B cell (primary cell): ENCODE results near the gene SLC30A2. TPM values are rescaled to one million over a fixed set of nuclear protein-coding genes. Genes with fewer than 3 reads are reported as not detected.

Experiments
- ATAC-seq: fragments of 200-7000 bp; cut with Tn5 transposase; one replicate; pipeline ENCODE4 v1.10.0; 2021; ENCODE audit warnings: low read depth, mild to moderate bottlenecking, moderate number of reproducible peaks, moderate library complexity
- CTCF ChIA-PET: fragments of 350-600 bp; sonication (Branson Sonifier 250); formaldehyde crosslinking; loops from one replicate; lab custom pipeline; 2021; ENCODE audit warnings: antibody characterized with exemption, inconsistent platforms; lab: Charles Lee
- POLR2A ChIA-PET: fragments of 350-600 bp; sonication (Branson Sonifier 250); formaldehyde crosslinking; loops from one replicate; lab custom pipeline; 2021; ENCODE audit warnings: antibody characterized with exemption; lab: Charles Lee
- DNase-seq: peaks from one replicate; pipeline ENCODE4 v3.0.0; 2013
- H2AFZ ChIP-seq: 2 replicates; pipeline ENCODE4 v1.6.1; 2012; ENCODE audit warnings: mild to moderate bottlenecking, low read depth, low read length; ENCODE audit not compliant: insufficient read depth, poor library complexity, severe bottlenecking
- H3K27ac ChIP-seq, 2 donors: 1 replicate in 1 of 2; 2 replicates in 1 of 2; pipeline ENCODE4 v1.5.1; 2012 to 2013; ENCODE audit warnings: low read length in 2 of 2, mild to moderate bottlenecking in 2 of 2, moderate library complexity in 1 of 2
- H3K27me3 ChIP-seq, 4 experiments: fragments of 200-600 bp in 1 of 4; sonication (generic) in 1 of 4; replicated peaks in 1 of 4; 1 replicate in 2 of 4; 2 replicates in 2 of 4; pipeline versions ENCODE4 v1.6.1 to v1.7.0; 2013 to 2016; ENCODE audit warnings: low read length in 3 of 4, mild to moderate bottlenecking in 2 of 4, mixed read lengths in 1 of 4, moderate library complexity in 1 of 4; ENCODE audit not compliant: insufficient read depth in 4 of 4, control insufficient read depth in 3 of 4; ENCODE audit errors: control extremely low read depth in 1 of 4
- H3K36me3 ChIP-seq, 2 experiments: replicated peaks in 1 of 2; 1 replicate in 1 of 2; 2 replicates in 1 of 2; pipeline versions ENCODE4 v1.6.1 to v1.7.1; 2013; ENCODE audit warnings: low read length in 1 of 2; ENCODE audit not compliant: insufficient read depth in 2 of 2, control insufficient read depth in 1 of 2; ENCODE audit errors: control extremely low read depth in 1 of 2, extremely low read depth in 1 of 2
- H3K4me1 ChIP-seq, 2 donors: fragments of 200-600 bp in 1 of 2; sonication (generic) in 1 of 2; 1 replicate in 1 of 2; 2 replicates in 1 of 2; pipeline versions ENCODE4 v1.5.1 to v1.6.1; 2013 to 2017; ENCODE audit warnings: low read length in 2 of 2; ENCODE audit not compliant: control insufficient read depth in 2 of 2, insufficient read depth in 2 of 2
- H3K4me2 ChIP-seq: replicated peaks from 2 replicates; pipeline ENCODE3; 2012; ENCODE audit warnings: mild to moderate bottlenecking, low read depth, low read length; ENCODE audit not compliant: poor library complexity, severe bottlenecking
- H3K4me3 ChIP-seq, 5 experiments: fragments of 200-600 bp in 1 of 5; sonication (generic) in 1 of 5; 1 replicate in 3 of 5; 2 replicates in 2 of 5; pipeline versions ENCODE4 v1.5.1 to v1.7.0; 2011 to 2016; ENCODE audit warnings: low read length in 4 of 5, mild to moderate bottlenecking in 4 of 5, low read depth in 2 of 5, control low read depth in 1 of 5, moderate library complexity in 1 of 5; ENCODE audit not compliant: insufficient read depth in 1 of 5; ENCODE audit errors: control extremely low read depth in 1 of 5, extremely low read depth in 1 of 5
- H3K79me2 ChIP-seq: fragments of 200-600 bp; sonication (generic); one replicate; pipeline ENCODE4 v1.6.0; 2016; ENCODE audit warnings: low read length; ENCODE audit not compliant: control insufficient read depth, insufficient read depth
- H3K9ac ChIP-seq: fragments of 200-600 bp; sonication (generic); 2 replicates; pipeline ENCODE4 v1.6.1; 2017; ENCODE audit warnings: mild to moderate bottlenecking, low read length, moderate library complexity
- H3K9me3 ChIP-seq, 3 donors: one replicate each; pipeline versions ENCODE4 v1.6.1 to v1.7.1; 2013; ENCODE audit warnings: low read length in 2 of 3; ENCODE audit not compliant: control insufficient read depth in 2 of 3, insufficient read depth in 1 of 3; ENCODE audit errors: control extremely low read depth in 1 of 3
- H4K20me1 ChIP-seq: 2 replicates; pipeline ENCODE4 v1.6.0; 2012; ENCODE audit warnings: mild to moderate bottlenecking, low read length; ENCODE audit not compliant: insufficient read depth, control insufficient read depth, poor library complexity, severe bottlenecking
- H3K27ac Mint-ChIP-seq: one replicate; pipeline ENCODE4 v1.8.0; 2021; ENCODE audit warnings: mixed read lengths
- H3K27me3 Mint-ChIP-seq: one replicate; pipeline ENCODE4 v1.8.0; 2021; ENCODE audit warnings: mixed read lengths
- H3K4me1 Mint-ChIP-seq: one replicate; pipeline ENCODE4 v1.8.0; 2021; ENCODE audit warnings: mixed read lengths
- H3K4me3 Mint-ChIP-seq: one replicate; pipeline ENCODE4 v1.8.0; 2021; ENCODE audit warnings: mixed read lengths
- H3K9me3 Mint-ChIP-seq: one replicate; pipeline ENCODE4 v1.8.0; 2022; ENCODE audit warnings: mixed read lengths; ENCODE audit not compliant: insufficient read depth
- CTCF ChIP-seq: fragments of 200-600 bp; IDR thresholded peaks from one replicate; pipeline ENCODE4 v1.8.0; 2022; ENCODE audit warnings: antibody characterized with exemption, mild to moderate bottlenecking
- EZH2 ChIP-seq: IDR thresholded peaks from 2 replicates; pipeline ENCODE4 v1.6.1; 2012; ENCODE audit warnings: borderline replicate concordance, low read depth, mild to moderate bottlenecking, moderate library complexity, low read length; ENCODE audit not compliant: insufficient read depth, poor library complexity, severe bottlenecking
- WGBS: methylation state at CpG from one replicate; pipeline ENCODE4 v1.1.5; 2013; ENCODE audit warnings: missing lambda C conversion rate; ENCODE audit not compliant: insufficient coverage; 5-methylcytosine and 5-hydroxymethylcytosine counted together
- intact Hi-C: fragments of 100-400 bp; cut with micrococcal nuclease; formaldehyde crosslinking; loops from one replicate; pipeline ENCODE4 v1.10.0; 2022
- polyA plus RNA-seq: library from polyadenylated mRNA; depleted of rRNA; stranded (reverse); fragments of >200 nt; gene quantifications from 2 replicates; pipeline ENCODE4 v1.2.3, GENCODE V29; 2012
- total RNA-seq, 2 donors: library from RNA; stranded (reverse); fragments of 120-200 nt in 1 of 2; gene quantifications; 1 replicate in 1 of 2; 2 replicates in 1 of 2; pipeline versions ENCODE4 v1.2.3 to v1.2.4, GENCODE V29; 2013 to 2022

SLC30A2 gene
- total and polyA plus RNA-seq, 2 donors (not counting 1 experiment from before 2014, with no cell fraction given): not detected

GRCh38 chr1:26031196-26031595 lies 14.7 kb downstream of the SLC30A2 start:
- H3K27me3 Mint-ChIP-seq: peaks cover 13% of the 10 kb centered on the region
- CTCF ChIA-PET: interaction anchor here (1.5 kb wide), 1 partner anchor 136 kb away, joined by 4 read pairs; no protein-coding TSS in a partner anchor
- DNase-seq (no peak), ATAC-seq (no peak)
- intact Hi-C loops: no loop called here
- Histone ChIP-seq H3K36me3 (no peaks in the 10 kb centered on the region), H3K79me2 (no peaks in the 10 kb centered on the region), H2AFZ (no peak overlapping the region), H3K9me3 (no peaks in the 10 kb centered on the region), H3K4me1 (peaks cover 7 to 11% of the 10 kb centered on the region in 2 donors), H3K27ac (no peak overlapping the region), H3K27me3 (peaks cover 0 to 21% (median 3%) of the 10 kb centered on the region in 4 experiments), H3K4me2 (no peak overlapping the region), H3K9ac (no peak overlapping the region), H3K4me3 (no peak overlapping the region), H4K20me1 (no peaks in the 10 kb centered on the region)
- peaks cover 13% of the 10 kb centered on the region for H3K4me1 Mint-ChIP-seq
- no peak overlapping the region for H3K27ac Mint-ChIP-seq
- POLR2A ChIA-PET: no interaction called here
- TF ChIP-seq EZH2: no peak
- no peak for TF ChIP-seq CTCF
- 90% methylated on average over 4 of the region's 4 CpGs for WGBS
- H3K4me3 Mint-ChIP-seq: no peak overlapping the region
- no peaks in the 10 kb centered on the region for H3K9me3 Mint-ChIP-seq

GRCh38 chr1:26029864-26030481 lies 15.9 kb downstream of the SLC30A2 start:
- 83% methylated on average over 5 of the region's 7 CpGs for WGBS
- H3K4me1 ChIP-seq: peaks cover 5 to 6% of the 10 kb centered on the region in 2 donors
- ChIA-PET POLR2A (no interaction called here), CTCF (interaction anchor here (1.5 kb wide), 1 partner anchor 134 kb away, joined by 4 read pairs; no protein-coding TSS in a partner anchor)
- no peaks in the 10 kb centered on the region for H3K36me3 ChIP-seq
- no peaks in the 10 kb centered on the region for H3K9me3 Mint-ChIP-seq
- no peak for TF ChIP-seq CTCF
- ATAC-seq: no peak
- H4K20me1 ChIP-seq: no peaks in the 10 kb centered on the region
- no peak overlapping the region for H3K4me2 ChIP-seq
- intact Hi-C loops: no loop called here
- H3K27ac ChIP-seq: no peak overlapping the region
- peaks cover 13% of the 10 kb centered on the region for H3K27me3 Mint-ChIP-seq
- H3K9me3 ChIP-seq: no peaks in the 10 kb centered on the region
- no peak overlapping the region for H3K4me3 ChIP-seq
- peaks cover 7% of the 10 kb centered on the region for H3K4me1 Mint-ChIP-seq
- peaks cover 0 to 21% (median 3%) of the 10 kb centered on the region in 4 experiments for H3K27me3 ChIP-seq
- no peaks in the 10 kb centered on the region for H3K79me2 ChIP-seq
- H3K27ac Mint-ChIP-seq: no peak overlapping the region
- no peak overlapping the region for H3K9ac ChIP-seq
- no peak overlapping the region for H3K4me3 Mint-ChIP-seq
- DNase-seq: no peak
- no peak overlapping the region for H2AFZ ChIP-seq
